HG03521 (cell line): ENCODE results near the gene TMEM117.
A peak's percentile ranks its signal among the peaks of the same experiment; 100 is the strongest.

Source experiments
- ATAC-seq: cut with Tn5 transposase; IDR thresholded peaks from one replicate; pipeline ENCODE4 v1.9.1; 2021; ENCODE audit warnings: mild to moderate bottlenecking, moderate library complexity; ENCODE audit not compliant: unreplicated experiment

The TMEM117 gene

GRCh38 chr12:44259890-44260289 lies 424.0 kb downstream of the TMEM117 start:
- no peak for ATAC-seq

- ATAC-seq, result no peak
Observed at GRCh38 chr12:44260581-44260980, 424.7 kb downstream of the TMEM117 start.

GRCh38 chr12:44285321-44285960 lies 449.6 kb downstream of the TMEM117 start:
- ATAC-seq, result no peak

GRCh38 chr12:44286336-44286735 lies 450.5 kb downstream of the TMEM117 start:
- ATAC-seq, result no peak

- ATAC-seq, result no peak
Observed at GRCh38 chr12:44286821-44287505, 451.1 kb downstream of the TMEM117 start.

GRCh38 chr12:44287545-44287944 lies 451.7 kb downstream of the TMEM117 start:
- ATAC-seq, result no peak

- ATAC-seq, result peak; percentile 92
Observed at GRCh38 chr12:44294649-44295048, 458.8 kb downstream of the TMEM117 start.

GRCh38 chr12:44295958-44296623 lies 460.2 kb downstream of the TMEM117 start:
- no peak for ATAC-seq

GRCh38 chr12:44296624-44297197 lies 460.8 kb downstream of the TMEM117 start:
- no peak for ATAC-seq

- no peak for ATAC-seq
Observed at GRCh38 chr12:44299524-44299923, 463.6 kb downstream of the TMEM117 start.

GRCh38 chr12:44307506-44308168 lies 471.8 kb downstream of the TMEM117 start:
- ATAC-seq, result no peak

- no peak for ATAC-seq
Observed at GRCh38 chr12:44313188-44313587, 477.3 kb downstream of the TMEM117 start.

GRCh38 chr12:44314007-44314500 lies 478.2 kb downstream of the TMEM117 start:
- ATAC-seq, result no peak

- ATAC-seq, result peak; percentile 74
Observed at GRCh38 chr12:44317651-44318126, 481.8 kb downstream of the TMEM117 start.

- no peak for ATAC-seq
Observed at GRCh38 chr12:44331269-44331668, 495.4 kb downstream of the TMEM117 start.

- ATAC-seq, result no peak
Observed at GRCh38 chr12:44334347-44334746, 498.5 kb downstream of the TMEM117 start.

GRCh38 chr12:44335030-44335429 lies 499.1 kb downstream of the TMEM117 start:
- no peak for ATAC-seq

- no peak for ATAC-seq
Observed at GRCh38 chr12:44336577-44336976, 500.7 kb downstream of the TMEM117 start.

- no peak for ATAC-seq
Observed at GRCh38 chr12:44342371-44342770, 506.5 kb downstream of the TMEM117 start.

GRCh38 chr12:44347145-44347544 lies 511.3 kb downstream of the TMEM117 start:
- no peak for ATAC-seq

GRCh38 chr12:44357494-44357893 lies 521.6 kb downstream of the TMEM117 start:
- ATAC-seq, result no peak
